Activated CD4-positive, alpha-beta T cell treated with anti-CD3 and anti-CD28 coated beads for 48 hours (primary cell): ENCODE measurements around the gene METTL16.
"Not testable (repeated sequence)": the region's sequence is repeated elsewhere in the genome, so short reads cannot be mapped to it uniquely, and the experiment has no call there.

ENCODE experiments used
- DNase-seq: peaks from one replicate; pipeline ENCODE4 v3.0.0-alpha.2; 2020

The METTL16 gene

GRCh38 chr17:2511462-2512369 lies at the start of gene METTL16:
Gene METTL16, minus strand, starts transcription at chr17:2511888. Its CDS starts 9,557 bp downstream, at chr17:2502331.
- peak; percentile 99 for DNase-seq

- DNase-seq: no peak
Measured at GRCh38 chr17:2560658-2561057, 49.0 kb upstream of the METTL16 start.

- no peak for DNase-seq
Measured at GRCh38 chr17:2551928-2552327, 40.2 kb upstream of the METTL16 start.

GRCh38 chr17:2551493-2551892 lies 39.8 kb upstream of the METTL16 start:
- DNase-seq: no peak

- DNase-seq: no peak
Measured at GRCh38 chr17:2549392-2550211, 37.9 kb upstream of the METTL16 start.

- not testable (repeated sequence) for DNase-seq
Measured at GRCh38 chr17:2548026-2548425, 36.3 kb upstream of the METTL16 start.

GRCh38 chr17:2547176-2547575 lies 35.5 kb upstream of the METTL16 start:
- no peak for DNase-seq

- DNase-seq: no peak
Measured at GRCh38 chr17:2545393-2545792, 33.7 kb upstream of the METTL16 start.

- DNase-seq: peak; percentile 6
Measured at GRCh38 chr17:2542456-2542855, 30.8 kb upstream of the METTL16 start.

GRCh38 chr17:2542056-2542455 lies 30.4 kb upstream of the METTL16 start:
- no peak for DNase-seq

- not testable (repeated sequence) for DNase-seq
Measured at GRCh38 chr17:2537579-2537978, 25.9 kb upstream of the METTL16 start.

- no peak for DNase-seq
Measured at GRCh38 chr17:2532146-2532720, 20.5 kb upstream of the METTL16 start.

GRCh38 chr17:2531243-2531954 lies 19.7 kb upstream of the METTL16 start:
- peak; percentile 22 for DNase-seq

- DNase-seq: not testable (repeated sequence)
Measured at GRCh38 chr17:2521775-2522410, 10.2 kb upstream of the METTL16 start.

GRCh38 chr17:2521257-2521656 lies 9.6 kb upstream of the METTL16 start:
- DNase-seq: no peak

GRCh38 chr17:2517539-2517938 lies 5.9 kb upstream of the METTL16 start:
- DNase-seq: no peak

GRCh38 chr17:2511138-2511461 lies 588 bp downstream of the METTL16 start:
- DNase-seq: no peak

GRCh38 chr17:2510559-2510958 lies 1.1 kb downstream of the METTL16 start:
- peak; percentile 21 for DNase-seq

- DNase-seq: no peak
Measured at GRCh38 chr17:2508035-2508434, 3.7 kb downstream of the METTL16 start.

- DNase-seq: not testable (repeated sequence)
Measured at GRCh38 chr17:2507015-2507414, 4.7 kb downstream of the METTL16 start.

- no peak for DNase-seq
Measured at GRCh38 chr17:2503627-2504026, 8.1 kb downstream of the METTL16 start.

- DNase-seq: no peak
Measured at GRCh38 chr17:2502871-2503580, 8.7 kb downstream of the METTL16 start.
